Left hindlimb (tissue), 1 donor: Measurements from ENCODE around the gene TNFAIP6.

Experiments used
- DNase-seq: peaks from one replicate; pipeline ENCODE4 v3.0.0-alpha.2; 2018

Gene TNFAIP6

DNA sequence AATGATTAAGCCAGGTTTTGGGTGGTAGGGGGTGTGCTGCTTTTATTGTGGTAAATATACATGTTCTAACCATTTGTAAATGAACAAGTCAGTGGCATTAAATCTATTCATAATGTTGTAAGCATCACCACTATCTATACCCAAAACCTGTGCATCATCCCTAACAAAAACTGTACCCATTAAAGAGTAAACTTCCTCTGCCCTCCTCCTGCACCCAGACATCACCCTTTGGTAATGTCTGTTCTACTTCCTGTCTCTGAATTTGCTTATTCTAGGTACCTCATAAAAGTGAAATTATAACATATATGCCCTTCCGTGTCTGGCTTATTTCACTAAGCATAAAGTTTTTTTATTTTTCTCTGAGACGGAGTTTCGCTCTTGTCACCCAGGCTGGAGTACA, 66.4 kb downstream of the TNFAIP6 start:
- DNase-seq, result no peak
